ENCODE data around the gene BRIP1. TPM values are rescaled to one million over a fixed set of nuclear protein-coding genes. Genes with fewer than 3 reads are reported as not detected.
"Not testable (repeated sequence)": the region's sequence is repeated elsewhere in the genome, so short reads cannot be mapped to it uniquely, and the experiment has no call there.

The BRIP1 gene
- total RNA-seq, 4 donors from 2014 or later = 0.13 to 0.42 (median 0.31) TPM

GRCh38 chr17:61903251-61903650 is 39.9 kb upstream of the BRIP1 start:
- 91% methylated on average over 3 of the region's 3 CpGs for WGBS
- peaks cover 5 to 96% (median 69%) of the 10 kb centered on the region in 4 donors for H3K36me3 ChIP-seq
- TF ChIP-seq POLR2A (IDR thresholded peaks at IDR 0.05; ENCODE audit: low read depth) = no peak
- TF ChIP-seq CTCF (IDR thresholded peaks at IDR 0.05) = no peak
- TF ChIP-seq EP300 (IDR thresholded peaks at IDR 0.05) = no peak
- TF ChIP-seq POLR2AphosphoS5 (IDR thresholded peaks at IDR 0.05) = no peak
- intact Hi-C loops (cut with DNase I) = no loop called here
- no peaks in the 10 kb centered on the region for H3K4me1 ChIP-seq
- no peak overlapping the region for H3K4me3 ChIP-seq
- DNase-seq (ENCODE audit: extremely low spot score) = no peak
- no peak overlapping the region for H3K27ac ChIP-seq (replicated peaks in 1 of 4)
- no peaks in the 10 kb centered on the region for H3K27me3 ChIP-seq
- H3K9me3 ChIP-seq = no peaks in the 10 kb centered on the region

- Histone ChIP-seq H3K9me3 (no peaks in the 10 kb centered on the region), H3K4me3 (no peak overlapping the region), H3K27ac (replicated peaks in 1 of 4) (no peak overlapping the region), H3K27me3 (no peaks in the 10 kb centered on the region), H3K36me3 (peaks cover 16 to 89% (median 58%) of the 10 kb centered on the region in 4 donors), H3K4me1 (no peaks in the 10 kb centered on the region)
- no peak for TF ChIP-seq POLR2AphosphoS5 (IDR thresholded peaks at IDR 0.05)
- WGBS = 90% methylated on average over 2 of the region's 2 CpGs
- intact Hi-C loops (cut with DNase I) = no loop called here
- no peak for DNase-seq (ENCODE audit: extremely low spot score)
Measured at GRCh38 chr17:61897548-61898180, 34.3 kb upstream of the BRIP1 start.

GRCh38 chr17:61895391-61895790 is 32.1 kb upstream of the BRIP1 start:
- H3K4me1 ChIP-seq = no peaks in the 10 kb centered on the region
- peaks cover 16 to 90% (median 62%) of the 10 kb centered on the region in 4 donors for H3K36me3 ChIP-seq
- no peak overlapping the region for H3K27ac ChIP-seq (replicated peaks in 1 of 4)
- H3K27me3 ChIP-seq = no peaks in the 10 kb centered on the region
- no peak overlapping the region for H3K4me3 ChIP-seq
- no peak for DNase-seq (ENCODE audit: extremely low spot score)
- 62% methylated on average over 2 of the region's 2 CpGs for WGBS
- TF ChIP-seq POLR2A (IDR thresholded peaks at IDR 0.05; ENCODE audit: low read depth) (no peak), CTCF (IDR thresholded peaks at IDR 0.05) (no peak), POLR2AphosphoS5 (IDR thresholded peaks at IDR 0.05) (no peak)
- intact Hi-C loops (cut with DNase I) = no loop called here
- no peaks in the 10 kb centered on the region for H3K9me3 ChIP-seq

GRCh38 chr17:61894310-61894709 is 31.0 kb upstream of the BRIP1 start:
- 90% methylated on average over 5 of the region's 5 CpGs for WGBS
- H3K4me1 ChIP-seq; H3K9me3 ChIP-seq; intact Hi-C loops (cut with DNase I); DNase-seq (ENCODE audit: extremely low spot score); H3K4me3 ChIP-seq; H3K27me3 ChIP-seq; H3K27ac ChIP-seq (replicated peaks in 1 of 4): not testable (repeated sequence)
- H3K36me3 ChIP-seq = peaks cover 16 to 90% (median 62%) of the 10 kb centered on the region in 4 donors

GRCh38 chr17:61887733-61888132 is 24.4 kb upstream of the BRIP1 start:
- H3K4me1 ChIP-seq; H3K4me3 ChIP-seq; intact Hi-C loops (cut with DNase I); H3K27me3 ChIP-seq; H3K9me3 ChIP-seq; DNase-seq (ENCODE audit: extremely low spot score); H3K27ac ChIP-seq (replicated peaks in 1 of 4): not testable (repeated sequence)
- H3K36me3 ChIP-seq = peaks cover 10 to 96% (median 73%) of the 10 kb centered on the region in 4 donors
- 96% methylated on average over 6 of the region's 6 CpGs for WGBS

GRCh38 chr17:61885865-61886264 is 22.5 kb upstream of the BRIP1 start:
- H3K36me3 ChIP-seq = peaks cover 14 to 98% (median 72%) of the 10 kb centered on the region in 4 donors
- H3K4me1 ChIP-seq; intact Hi-C loops (cut with DNase I); DNase-seq (ENCODE audit: extremely low spot score); H3K9me3 ChIP-seq; H3K4me3 ChIP-seq; H3K27me3 ChIP-seq; H3K27ac ChIP-seq (replicated peaks in 1 of 4): not testable (repeated sequence)
- 98% methylated on average over 8 of the region's 8 CpGs for WGBS

GRCh38 chr17:61884864-61885263 is 21.5 kb upstream of the BRIP1 start:
- Histone ChIP-seq H3K4me1 (no peaks in the 10 kb centered on the region), H3K36me3 (peaks cover 14 to 98% (median 71%) of the 10 kb centered on the region in 4 donors), H3K4me3 (no peak overlapping the region), H3K27ac (replicated peaks in 1 of 4) (no peak overlapping the region), H3K9me3 (no peaks in the 10 kb centered on the region), H3K27me3 (no peaks in the 10 kb centered on the region)
- intact Hi-C loops (cut with DNase I) = no loop called here
- no peak for DNase-seq (ENCODE audit: extremely low spot score)
- TF ChIP-seq EP300 (IDR thresholded peaks at IDR 0.05) = no peak
- no peak for TF ChIP-seq POLR2AphosphoS5 (IDR thresholded peaks at IDR 0.05)
- no peak for TF ChIP-seq CTCF (IDR thresholded peaks at IDR 0.05)
- no peak for TF ChIP-seq POLR2A (IDR thresholded peaks at IDR 0.05; ENCODE audit: low read depth)
- 97% methylated on average over 3 of the region's 3 CpGs for WGBS
